Naive B cell (primary cell): ENCODE measurements around the gene ABCB9. TPM values are rescaled to one million over a fixed set of nuclear protein-coding genes. Genes with fewer than 3 reads are reported as not detected.
"Not testable (repeated sequence)": the region's sequence is repeated elsewhere in the genome, so short reads cannot be mapped to it uniquely, and the experiment has no call there.

Experiments
- ATAC-seq, 2 donors: fragments of 150-1000 bp; cut with Tn5 transposase; 2 replicates each; pipeline ENCODE4 v1.10.0; 2021; ENCODE audit warnings: low read depth in 2 of 2, mild to moderate bottlenecking in 2 of 2, moderate library complexity in 2 of 2
- DNase-seq: peaks from one replicate; pipeline ENCODE4 v3.0.0; 2022
- H3K27ac Mint-ChIP-seq, 6 donors: one replicate each; pipeline ENCODE4 v1.8.0; 2020 to 2022; ENCODE audit warnings: mild to moderate bottlenecking in 6 of 6, mixed read lengths in 6 of 6, moderate library complexity in 5 of 6, inconsistent platforms in 2 of 6
- H3K27me3 Mint-ChIP-seq, 3 donors: one replicate each; pipeline ENCODE4 v1.8.0; 2021 to 2022; ENCODE audit warnings: mixed read lengths in 3 of 3, mild to moderate bottlenecking in 1 of 3
- H3K36me3 Mint-ChIP-seq, 2 donors: one replicate each; pipeline ENCODE4 v1.8.0; 2020 to 2022; ENCODE audit warnings: mixed read lengths in 2 of 2, inconsistent platforms in 1 of 2, mild to moderate bottlenecking in 1 of 2
- H3K4me1 Mint-ChIP-seq, 3 donors: one replicate each; pipeline ENCODE4 v1.8.0; 2020 to 2022; ENCODE audit warnings: mixed read lengths in 3 of 3, inconsistent platforms in 1 of 3, mild to moderate bottlenecking in 1 of 3, moderate library complexity in 1 of 3
- H3K4me3 Mint-ChIP-seq, 8 donors: one replicate each; pipeline ENCODE4 v1.8.0; 2020 to 2022; ENCODE audit warnings: mild to moderate bottlenecking in 8 of 8, mixed read lengths in 8 of 8, moderate library complexity in 8 of 8, inconsistent platforms in 2 of 8
- H3K9me3 Mint-ChIP-seq, 7 donors: one replicate each; pipeline ENCODE4 v1.8.0; 2020 to 2022; ENCODE audit warnings: mixed read lengths in 7 of 7, mild to moderate bottlenecking in 5 of 7, inconsistent platforms in 2 of 7, moderate library complexity in 1 of 7
- polyA plus RNA-seq, 6 donors: library from polyadenylated mRNA; unstranded; fragments of 300-500 nt; fragmentation: Illumina TruSeq; gene quantifications; one replicate each; pipeline ENCODE4 v1.2.3, GENCODE V29; 2021; ENCODE audit warnings: low read depth in 6 of 6

ABCB9 gene
- polyA plus RNA-seq, 6 donors from 2014 or later = 0.18 to 0.59 (median 0.31) TPM; not detected in 1

DNA sequence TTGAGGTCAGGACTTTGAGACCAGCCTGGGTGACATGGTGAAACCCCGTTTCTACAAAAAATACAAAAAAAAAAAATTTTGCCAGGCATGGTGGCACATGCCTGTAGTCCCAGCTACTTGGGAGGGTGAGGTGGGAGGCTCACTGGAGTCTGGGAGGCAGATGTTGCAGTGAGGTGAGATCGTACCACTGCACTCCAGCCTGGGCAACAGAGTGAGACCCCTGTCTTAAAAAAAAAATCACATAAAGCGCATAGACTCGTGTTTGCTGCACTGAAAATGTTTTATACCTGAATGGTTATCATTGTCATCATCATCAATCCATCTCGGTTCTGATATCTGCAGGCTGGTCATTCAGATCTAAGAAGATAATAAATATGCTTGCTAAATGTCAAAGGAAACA is 45.6 kb downstream of the ABCB9 start:
- H3K4me1 Mint-ChIP-seq = peaks cover 9 to 17% (median 15%) of the 10 kb centered on the region in 3 donors
- H3K27ac Mint-ChIP-seq = peak overlapping the region in 1 of 6 donors; percentile 54
- no peak overlapping the region for H3K4me3 Mint-ChIP-seq
- H3K36me3 Mint-ChIP-seq = no peaks in the 10 kb centered on the region
- no peak for ATAC-seq
- no peaks in the 10 kb centered on the region for H3K9me3 Mint-ChIP-seq
- DNase-seq = no peak
- no peaks in the 10 kb centered on the region for H3K27me3 Mint-ChIP-seq

DNA sequence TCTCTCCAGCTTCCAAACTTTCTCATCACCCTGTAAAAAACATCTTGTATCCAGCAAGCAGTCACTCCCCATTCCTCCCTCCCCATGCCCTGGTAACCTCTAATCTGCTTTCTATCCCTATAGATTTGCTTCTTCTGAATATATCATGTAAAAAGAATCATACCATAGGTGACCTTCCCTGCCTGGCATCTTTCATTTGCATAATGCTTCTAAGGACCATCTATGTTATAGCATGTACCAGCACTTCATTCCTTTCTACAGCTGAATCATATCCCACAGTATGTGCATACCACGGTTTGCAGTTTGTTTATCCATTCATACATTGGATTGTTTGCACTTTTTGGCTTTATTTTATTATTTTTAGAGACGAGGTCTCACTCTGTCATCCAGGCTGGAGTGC is 47.4 kb downstream of the ABCB9 start:
- ATAC-seq = no peak
- H3K27ac Mint-ChIP-seq = no peak overlapping the region
- no peaks in the 10 kb centered on the region for H3K27me3 Mint-ChIP-seq
- H3K9me3 Mint-ChIP-seq = no peaks in the 10 kb centered on the region
- peak overlapping the region in 1 of 8 donors; percentile 11 for H3K4me3 Mint-ChIP-seq
- DNase-seq = no peak
- H3K4me1 Mint-ChIP-seq = peaks cover 4 to 17% (median 13%) of the 10 kb centered on the region in 3 donors
- no peaks in the 10 kb centered on the region for H3K36me3 Mint-ChIP-seq

DNA sequence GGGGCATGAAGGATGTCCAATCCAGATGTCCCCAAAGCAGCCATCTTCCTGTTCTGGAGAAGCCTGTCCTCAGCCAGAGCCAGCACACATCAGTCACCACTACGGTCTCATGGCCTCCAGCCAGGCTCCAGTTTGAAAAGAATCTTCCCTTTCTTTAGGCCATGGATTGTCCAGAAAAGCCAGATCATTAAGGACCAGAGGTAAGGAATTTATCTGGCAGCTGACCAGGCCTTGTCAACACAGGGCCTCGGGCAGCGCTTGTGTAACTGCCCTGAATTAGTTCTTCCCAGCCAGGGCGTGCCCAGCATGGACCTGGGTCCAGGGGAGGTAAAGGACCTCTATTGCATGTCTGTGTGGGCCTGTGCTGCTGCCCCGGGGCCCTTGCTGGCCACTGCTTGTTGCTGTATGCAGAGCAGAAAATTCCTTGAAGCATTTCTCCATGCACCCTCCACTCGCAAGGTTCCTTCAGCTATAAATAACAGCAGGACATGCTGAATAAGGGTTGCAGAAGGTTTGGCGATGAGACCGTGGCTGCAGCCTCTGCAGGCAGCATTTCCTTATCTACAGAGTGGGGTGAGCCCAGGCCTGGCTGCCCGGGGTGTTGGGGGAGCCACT is 48.6 kb downstream of the ABCB9 start:
- Mint-ChIP-seq H3K4me3 (no peak overlapping the region), H3K27ac (no peak overlapping the region), H3K27me3 (no peaks in the 10 kb centered on the region), H3K9me3 (no peaks in the 10 kb centered on the region), H3K4me1 (peaks cover 6 to 18% (median 13%) of the 10 kb centered on the region in 3 donors), H3K36me3 (peaks cover 0 to 2% of the 10 kb centered on the region in 2 donors)
- DNase-seq (no peak), ATAC-seq (no peak)

DNA sequence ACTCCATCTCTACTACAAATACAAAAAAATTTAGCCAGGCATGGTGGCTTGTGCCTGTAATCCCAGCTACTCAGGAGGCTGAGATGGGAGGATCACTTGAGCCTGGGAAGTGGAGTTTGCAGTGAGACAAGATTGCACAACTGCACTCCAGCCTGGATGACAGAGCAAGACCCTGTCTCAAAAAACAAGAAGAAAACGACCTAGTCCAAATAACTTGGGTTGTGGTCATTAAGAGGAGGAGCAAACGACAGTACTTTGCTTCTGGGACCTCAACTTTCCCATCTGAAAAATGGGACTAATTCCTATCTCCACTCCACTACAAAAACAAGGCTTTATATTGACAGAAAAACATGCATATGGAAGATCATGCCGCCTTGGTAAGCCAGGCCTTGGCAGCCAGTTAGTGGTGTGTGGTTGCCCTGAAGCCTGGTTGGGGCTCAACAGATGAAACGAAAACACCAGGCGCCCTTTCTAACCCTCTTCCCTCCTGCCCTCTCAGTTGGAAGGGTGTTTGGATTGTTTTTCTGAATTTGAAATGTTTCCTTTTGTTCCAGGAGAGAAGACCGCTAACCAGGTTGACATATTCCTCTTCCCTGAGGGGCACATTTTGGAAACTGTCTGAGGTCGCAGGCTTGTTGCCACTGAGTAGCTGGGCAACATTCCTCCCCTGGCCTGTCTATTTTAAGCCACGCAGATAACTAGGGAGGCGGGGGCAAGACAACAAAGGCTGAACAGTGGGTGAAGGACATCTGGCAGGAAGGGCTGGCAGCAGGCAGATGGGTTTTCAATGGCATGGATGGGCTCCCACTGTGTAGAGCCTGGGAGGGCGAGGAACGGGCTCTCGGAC is 56.6 kb downstream of the ABCB9 start:
- Mint-ChIP-seq H3K4me1 (peaks cover 2 to 9% (median 3%) of the 10 kb centered on the region in 3 donors), H3K36me3 (peaks cover 0 to 4% of the 10 kb centered on the region in 2 donors), H3K4me3 (peak overlapping the region in 1 of 8 donors; percentile 56), H3K9me3 (no peaks in the 10 kb centered on the region), H3K27ac (peak overlapping the region in 2 of 6 donors; percentile 69 to 71), H3K27me3 (no peaks in the 10 kb centered on the region)
- no peak for ATAC-seq
- DNase-seq = no peak

DNA sequence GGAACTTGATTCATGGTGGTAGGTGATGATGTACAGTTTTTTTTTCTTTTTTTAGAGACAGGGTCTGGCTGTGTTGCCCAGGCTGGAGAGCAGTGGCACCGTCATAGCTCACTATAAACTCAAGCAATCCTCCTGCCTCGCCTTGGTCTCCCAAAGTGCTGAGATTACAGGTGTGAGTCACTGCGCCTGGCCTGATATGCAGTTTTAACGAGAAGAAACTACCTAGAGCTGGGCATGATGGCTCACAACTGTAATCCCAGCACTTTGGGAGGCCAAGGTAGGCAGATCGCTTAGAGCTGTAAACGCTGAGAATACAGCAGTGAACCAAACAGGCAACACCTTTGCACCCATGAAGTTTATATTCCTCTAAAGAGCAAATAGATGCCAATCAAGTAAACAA is 57.3 kb downstream of the ABCB9 start:
- Mint-ChIP-seq H3K9me3 (no peaks in the 10 kb centered on the region), H3K4me3 (no peak overlapping the region), H3K27me3 (no peaks in the 10 kb centered on the region), H3K27ac (peak overlapping the region in 1 of 6 donors; percentile 76), H3K36me3 (peaks cover 0 to 4% of the 10 kb centered on the region in 2 donors), H3K4me1 (peaks cover 4 to 10% (median 4%) of the 10 kb centered on the region in 3 donors)
- ATAC-seq = no peak
- no peak for DNase-seq

DNA sequence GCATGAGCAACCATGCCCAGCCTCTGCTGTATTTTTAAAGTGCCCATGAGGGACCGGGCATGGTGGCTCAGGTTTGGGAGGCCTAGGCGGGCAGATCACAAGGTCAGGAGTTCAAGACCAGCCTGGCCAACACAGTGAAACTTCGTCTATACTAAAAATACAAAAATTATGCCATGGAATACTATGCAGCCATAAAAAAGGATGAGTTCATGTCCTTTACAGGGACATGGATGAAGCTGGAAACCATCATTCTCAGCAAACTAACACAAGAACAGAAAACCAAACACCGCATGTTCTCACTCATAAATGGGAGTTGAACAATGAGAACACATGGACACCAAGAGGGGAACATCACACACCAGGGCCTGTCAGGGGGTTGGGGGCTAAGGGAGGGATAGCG is 61.0 kb downstream of the ABCB9 start:
- H3K27me3 Mint-ChIP-seq, DNase-seq, H3K9me3 Mint-ChIP-seq, H3K36me3 Mint-ChIP-seq, ATAC-seq, H3K27ac Mint-ChIP-seq: not testable (repeated sequence)
- peak overlapping the region in 1 of 8 donors; percentile 15 for H3K4me3 Mint-ChIP-seq
- H3K4me1 Mint-ChIP-seq = peaks cover 20 to 32% (median 31%) of the 10 kb centered on the region in 3 donors

DNA sequence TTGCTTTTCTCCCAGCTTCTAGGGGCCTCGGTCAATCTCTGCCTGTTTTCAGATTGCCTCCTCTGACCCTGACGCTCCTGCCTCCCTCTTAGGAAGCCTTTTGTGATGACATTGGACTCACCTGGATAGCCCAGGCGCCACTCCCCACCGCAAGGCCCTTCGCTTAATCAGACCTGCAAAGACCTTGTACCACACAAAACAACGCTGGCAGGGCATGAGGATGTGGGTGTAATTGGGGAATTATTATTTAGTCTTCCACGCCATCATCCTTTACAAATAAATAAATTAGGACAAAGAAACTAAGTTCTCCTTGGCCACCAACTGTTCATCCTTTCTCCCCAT is 62.6 kb downstream of the ABCB9 start:
- H3K36me3 Mint-ChIP-seq = no peaks in the 10 kb centered on the region
- no peaks in the 10 kb centered on the region for H3K27me3 Mint-ChIP-seq
- ATAC-seq (no peak), DNase-seq (no peak)
- no peaks in the 10 kb centered on the region for H3K9me3 Mint-ChIP-seq
- peak overlapping the region in 3 of 6 donors; percentile 8 to 57 (median 52) for H3K27ac Mint-ChIP-seq
- H3K4me3 Mint-ChIP-seq = peak overlapping the region in 3 of 8 donors; percentile 6 to 48 (median 30)
- peaks cover 36 to 47% (median 41%) of the 10 kb centered on the region in 3 donors for H3K4me1 Mint-ChIP-seq

DNA sequence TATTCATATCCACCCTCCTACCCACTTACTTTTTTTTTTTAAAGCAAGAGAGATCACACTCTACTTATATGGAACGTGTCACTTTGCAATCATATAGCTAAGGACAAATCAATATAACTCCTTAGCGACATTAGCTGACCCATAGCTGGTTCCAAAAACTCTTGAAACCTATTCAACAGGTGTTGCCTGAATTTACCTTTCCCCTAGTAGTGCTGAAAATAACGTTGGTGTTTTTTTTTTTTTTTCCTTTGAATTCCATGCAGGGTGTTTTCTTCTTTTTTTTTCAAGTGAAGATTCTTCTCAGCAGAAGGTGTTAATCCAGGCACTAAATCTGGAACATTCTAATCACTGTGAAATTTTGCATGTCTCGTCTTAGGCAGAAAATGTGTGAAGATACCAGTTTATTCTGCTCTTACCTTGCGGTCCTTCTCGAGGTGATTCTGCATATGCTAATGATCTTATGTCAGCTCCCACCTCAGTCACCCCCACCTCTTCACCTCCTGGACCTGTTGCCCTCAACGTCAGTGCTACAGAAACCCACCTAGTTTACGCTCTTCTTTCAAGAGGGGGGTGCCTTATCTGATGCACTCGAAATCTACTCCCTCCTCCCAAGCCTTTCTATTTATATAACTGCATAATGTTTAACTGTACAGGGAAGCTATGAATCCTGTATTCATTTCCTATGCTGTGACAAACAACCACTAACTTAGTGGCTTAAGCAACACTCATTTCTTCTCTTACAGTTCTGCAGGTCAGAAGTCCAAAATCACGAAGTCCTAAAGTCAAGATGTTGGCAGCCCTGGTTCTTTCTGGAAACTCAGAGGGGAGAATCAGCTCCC is 63.2 kb downstream of the ABCB9 start:
- peak overlapping the region in 3 of 6 donors; percentile 8 to 100 (median 92) for H3K27ac Mint-ChIP-seq
- DNase-seq (no peak), ATAC-seq (no peak)
- peaks cover 42 to 53% (median 47%) of the 10 kb centered on the region in 3 donors for H3K4me1 Mint-ChIP-seq
- H3K9me3 Mint-ChIP-seq = no peaks in the 10 kb centered on the region
- no peaks in the 10 kb centered on the region for H3K27me3 Mint-ChIP-seq
- no peaks in the 10 kb centered on the region for H3K36me3 Mint-ChIP-seq
- H3K4me3 Mint-ChIP-seq = peak overlapping the region in 6 of 8 donors; percentile 5 to 79 (median 32)

DNA sequence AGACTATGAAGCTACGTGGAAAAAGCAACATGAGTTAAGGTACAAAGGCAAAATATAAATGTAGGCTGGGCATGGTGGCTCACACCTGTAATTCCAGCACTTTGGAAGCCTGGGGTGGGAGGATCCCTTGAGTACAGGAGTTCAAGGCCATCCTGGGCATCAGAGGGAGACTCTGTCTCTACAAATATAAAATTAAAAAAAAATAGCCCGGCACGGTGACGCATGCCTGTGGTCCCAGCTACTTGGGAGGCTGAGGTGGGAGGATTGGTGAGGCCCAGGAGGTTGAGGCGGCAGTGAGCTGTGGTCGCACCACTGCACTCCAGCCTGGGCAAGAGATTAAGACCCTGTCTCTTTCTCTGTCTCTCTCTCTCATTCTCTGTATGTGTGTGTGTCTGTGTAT is 66.4 kb downstream of the ABCB9 start:
- Mint-ChIP-seq H3K4me3 (peak overlapping the region in 6 of 8 donors; percentile 30 to 88 (median 67)), H3K27me3 (no peaks in the 10 kb centered on the region), H3K36me3 (no peaks in the 10 kb centered on the region), H3K4me1 (peaks cover 61 to 79% (median 73%) of the 10 kb centered on the region in 3 donors), H3K9me3 (peaks cover 0 to 2% (median 0%) of the 10 kb centered on the region in 7 donors), H3K27ac (peak overlapping the region; percentile 86 to 100 (median 92))
- DNase-seq (no peak), ATAC-seq (no peak)

DNA sequence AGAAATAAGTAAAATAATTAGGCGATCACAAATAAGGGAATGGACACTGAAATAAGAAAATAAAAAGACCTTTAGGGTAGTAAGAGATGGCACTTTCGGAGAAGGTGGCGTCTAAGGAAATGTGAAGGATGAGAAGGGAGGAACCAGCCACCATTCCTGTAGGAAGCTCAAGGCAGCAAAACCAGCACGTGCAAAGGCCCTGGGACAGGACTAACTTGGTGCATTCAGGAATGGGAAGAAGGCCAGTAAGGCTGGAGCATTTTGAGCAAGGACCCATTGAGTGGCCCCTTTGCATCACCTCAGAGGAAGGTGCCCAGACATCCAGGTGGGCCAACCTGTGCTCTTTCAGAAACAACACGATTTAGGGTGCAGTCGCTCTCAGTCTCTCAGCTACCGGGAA is 69.6 kb downstream of the ABCB9 start:
- peak overlapping the region; percentile 87 to 99 (median 96) for H3K4me3 Mint-ChIP-seq
- no peaks in the 10 kb centered on the region for H3K36me3 Mint-ChIP-seq
- DNase-seq = no peak

DNA sequence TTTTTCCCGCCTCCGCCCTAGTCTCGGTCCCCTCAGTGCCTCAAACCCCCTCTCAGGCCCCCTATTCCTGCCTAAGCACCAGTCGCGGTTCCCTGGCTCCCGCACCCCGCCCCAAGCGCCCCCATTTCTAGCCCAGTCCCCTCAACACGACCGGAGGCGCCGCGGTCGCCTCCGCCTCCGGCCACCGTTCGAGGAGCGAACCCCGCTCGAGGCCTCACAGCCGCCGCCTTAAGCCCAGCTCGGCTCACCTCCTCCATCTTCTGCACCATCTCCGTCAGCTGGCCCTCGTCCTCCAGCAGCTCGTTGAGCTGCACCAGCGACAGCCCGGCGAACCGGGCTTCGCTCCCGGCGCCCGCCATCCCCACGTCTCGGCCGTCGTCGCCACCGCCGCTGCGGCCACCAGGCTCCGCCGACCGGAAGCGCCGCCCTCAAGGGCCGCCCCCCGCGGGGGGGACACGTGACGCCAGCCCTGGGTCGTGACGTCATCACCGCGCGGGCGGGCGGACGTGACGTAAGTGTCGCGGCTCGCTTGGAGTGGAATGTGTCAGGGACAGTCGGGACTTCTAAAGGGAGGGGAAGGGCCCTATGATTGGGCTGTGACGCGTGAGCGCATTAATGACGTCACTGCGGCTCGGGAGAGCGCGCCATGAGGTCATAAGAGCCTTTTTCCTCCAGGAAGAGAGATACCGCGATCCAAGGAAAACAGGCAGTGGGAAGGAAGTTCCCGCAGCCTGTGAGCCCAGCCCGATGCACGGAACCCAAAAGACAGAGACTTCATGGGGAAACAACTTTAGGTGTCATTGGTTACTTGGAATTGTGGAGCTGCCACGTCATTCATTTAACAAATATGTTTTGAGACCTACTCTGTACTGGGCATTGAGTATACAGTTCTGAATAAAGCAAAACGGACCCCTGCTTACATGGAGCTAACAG is 70.3 kb downstream of the ABCB9 start, which contains the start of gene VPS37B:
TSS of gene VPS37B (minus strand) at position 421 of the 933 bp plus-strand sequence. CDS start at position 359, 62 bp downstream.
- Mint-ChIP-seq H3K4me1 (peaks cover 72 to 94% (median 85%) of the 10 kb centered on the region in 3 donors), H3K9me3 (peaks cover 0 to 2% (median 0%) of the 10 kb centered on the region in 7 donors), H3K36me3 (no peaks in the 10 kb centered on the region), H3K27me3 (no peaks in the 10 kb centered on the region), H3K27ac (peak within 1 kb of the TSS; percentile 99 to 100 (median 99)), H3K4me3 (peak within 1 kb of the TSS; percentile 87 to 99 (median 96))
- ATAC-seq = peak; percentile 63 to 71
- DNase-seq = peak; percentile 92

More for the DNA sequence above, 69.6 kb downstream of the ABCB9 start:
- Mint-ChIP-seq H3K27me3 (no peaks in the 10 kb centered on the region), H3K27ac (peak overlapping the region; percentile 99 to 100 (median 99)), H3K9me3 (peaks cover 0 to 2% (median 0%) of the 10 kb centered on the region in 7 donors), H3K4me1 (peaks cover 72 to 94% (median 83%) of the 10 kb centered on the region in 3 donors)
- ATAC-seq = no peak

DNA sequence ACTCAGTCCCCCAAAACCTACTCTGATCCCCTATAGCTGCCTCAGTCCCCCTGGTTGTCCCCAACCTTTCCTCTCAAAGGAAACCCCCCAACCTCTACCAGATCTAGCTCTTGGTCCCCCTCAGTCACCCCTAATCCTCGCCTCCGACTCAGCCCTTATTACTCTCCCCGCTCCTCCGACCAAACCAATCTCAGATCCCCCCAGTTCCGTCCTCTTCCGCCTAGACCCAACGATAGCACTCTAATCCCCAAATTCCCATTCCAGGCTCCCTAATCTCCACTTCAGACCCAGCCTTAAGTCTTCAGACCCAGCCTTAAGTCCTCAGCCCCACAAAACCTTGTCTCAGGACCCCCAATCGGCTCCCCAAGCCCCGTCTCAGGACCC is 71.0 kb downstream of the ABCB9 start:
- H3K27me3 Mint-ChIP-seq = no peaks in the 10 kb centered on the region
- ATAC-seq (no peak), DNase-seq (no peak)
- peaks cover 0 to 2% (median 0%) of the 10 kb centered on the region in 7 donors for H3K9me3 Mint-ChIP-seq
- H3K4me3 Mint-ChIP-seq = peak overlapping the region; percentile 87 to 99 (median 96)
- H3K27ac Mint-ChIP-seq = peak overlapping the region; percentile 99 to 100 (median 99)
- H3K36me3 Mint-ChIP-seq = no peaks in the 10 kb centered on the region
- H3K4me1 Mint-ChIP-seq = peaks cover 78 to 94% (median 91%) of the 10 kb centered on the region in 3 donors
